HEK293T (cell line): ENCODE data around the gene FBXO28.

Experiments
- BHLHE40 ChIP-seq: fragments of 450-650 bp; IDR thresholded peaks from 2 replicates; pipeline ENCODE4 v1.6.1; 2016; ENCODE audit warnings: mild to moderate bottlenecking, moderate library complexity, borderline replicate concordance
- FOXA1 ChIP-seq: fragments of 450-650 bp; IDR thresholded peaks from 2 replicates; pipeline ENCODE4 v1.6.1; 2016; ENCODE audit warnings: mild to moderate bottlenecking
- FOXM1 ChIP-seq: fragments of 450-650 bp; IDR thresholded peaks from 2 replicates; pipeline ENCODE4 v1.6.1; 2017; ENCODE audit warnings: mild to moderate bottlenecking, borderline replicate concordance
- HDGF ChIP-seq: fragments of 450-650 bp; IDR thresholded peaks from 2 replicates; pipeline ENCODE4 v1.6.1; 2017; ENCODE audit warnings: antibody characterized with exemption, borderline replicate concordance
- NFRKB ChIP-seq: fragments of 450-650 bp; IDR thresholded peaks from 2 replicates; pipeline ENCODE4 v1.6.1; 2016; ENCODE audit warnings: mild to moderate bottlenecking, moderate library complexity
- PKNOX1 ChIP-seq: fragments of 450-650 bp; IDR thresholded peaks from 2 replicates; pipeline ENCODE4 v1.6.1; 2016
- TARDBP ChIP-seq: fragments of 450-650 bp; IDR thresholded peaks from 2 replicates; pipeline ENCODE4 v1.6.1; 2016

- TF ChIP-seq HDGF (no peak), NFRKB (no peak), FOXM1 (no peak), PKNOX1 (no peak), BHLHE40 (no peak), TARDBP (no peak), FOXA1 (no peak)
Measured at GRCh38 chr1:224113005-224113404, 906 bp upstream of the FBXO28 start.
